Testis (tissue), 5 donors: ENCODE measurements around the gene PPM1A. TPM values are rescaled to one million over a fixed set of nuclear protein-coding genes. Genes with fewer than 3 reads are reported as not detected.

ENCODE experiments used
- DNase-seq: peaks from one replicate; pipeline ENCODE4 v3.0.0-alpha.2; 2019
- H3K27ac ChIP-seq, 2 donors: fragments of 200-600 bp; sonication (generic); one replicate each; pipeline ENCODE4 v1.5.1; 2019
- H3K27me3 ChIP-seq: fragments of 200-600 bp; sonication (generic); one replicate; pipeline ENCODE4 v1.5.1; 2019
- H3K36me3 ChIP-seq: fragments of 200-600 bp; sonication (generic); one replicate; pipeline ENCODE4 v1.5.1; 2017; ENCODE audit warnings: low read depth; ENCODE audit errors: missing control alignments
- H3K4me1 ChIP-seq: fragments of 200-600 bp; sonication (generic); one replicate; pipeline ENCODE4 v1.5.1; 2019
- H3K4me3 ChIP-seq, 2 donors: fragments of 200-600 bp; sonication (generic); one replicate each; pipeline ENCODE4 v1.5.1; 2017 to 2019
- H3K9me3 ChIP-seq: fragments of 200-600 bp; sonication (generic); one replicate; pipeline ENCODE4 v1.5.1; 2017
- POLR2A ChIP-seq: fragments of 450-650 bp; IDR thresholded peaks from one replicate; pipeline ENCODE4 v1.6.1; 2017; ENCODE audit warnings: antibody characterized with exemption, mild to moderate bottlenecking, moderate library complexity
- WGBS, 2 donors: methylation state at CpG; one replicate each; pipeline ENCODE4 v1.1.5; 2018; 5-methylcytosine and 5-hydroxymethylcytosine counted together
- intact Hi-C: fragments of 100-400 bp; cut with DNase I; formaldehyde crosslinking; loops from one replicate; pipeline ENCODE4 v1.15.1; 2023; ENCODE audit warnings: low total_unique reads
- long read RNA-seq, 2 donors: transcript quantifications; one replicate each; lab custom pipeline, GENCODE V29; 2026
- polyA plus RNA-seq: library from polyadenylated mRNA; stranded (reverse); fragments of 350-450 nt; fragmentation: Illumina TruSeq; extraction: RNeasy Lipid Tissue Mini Kit (QIAGEN cat#74804); gene quantifications from one replicate; pipeline ENCODE4 v1.2.3, GENCODE V29; 2014; ENCODE audit warnings: low read depth, low replicate concordance; ENCODE audit not compliant: insufficient read depth
- total RNA-seq, 2 donors: library from RNA; depleted of rRNA; stranded (reverse); fragments of >200 nt; gene quantifications; one replicate each; pipeline ENCODE4 v1.2.3, GENCODE V29; 2016
- TF ChIP-seq, protein P1 (sequence below), 3 experiments: fragments of 450-650 bp in 2 of 3; fragments of 200-600 bp in 1 of 3; sonication (generic) in 1 of 3; IDR thresholded peaks; one replicate each; pipeline ENCODE4 v1.5.1; 2016 to 2019; ENCODE audit warnings: antibody characterized with exemption in 3 of 3, mild to moderate bottlenecking in 2 of 3, moderate library complexity in 1 of 3

PPM1A gene
- total RNA-seq = 10 to 100 TPM; 73.0 to 91.1 TPM
- polyA plus RNA-seq = 146 TPM
- long read RNA-seq, donor 1, full-length matches to known transcripts = 10 of 10 reads
- long read RNA-seq, donor 1, partial matches to known transcripts = 0 of 10 reads
- long read RNA-seq, donor 1, other reads (novel, unspliced or antisense) = 0 of 10 reads
- long read RNA-seq, donor 2, full-length matches to known transcripts = 12 of 12 reads
- long read RNA-seq, donor 2, partial matches to known transcripts = 0 of 12 reads
- long read RNA-seq, donor 2, other reads (novel, unspliced or antisense) = 0 of 12 reads

DNA sequence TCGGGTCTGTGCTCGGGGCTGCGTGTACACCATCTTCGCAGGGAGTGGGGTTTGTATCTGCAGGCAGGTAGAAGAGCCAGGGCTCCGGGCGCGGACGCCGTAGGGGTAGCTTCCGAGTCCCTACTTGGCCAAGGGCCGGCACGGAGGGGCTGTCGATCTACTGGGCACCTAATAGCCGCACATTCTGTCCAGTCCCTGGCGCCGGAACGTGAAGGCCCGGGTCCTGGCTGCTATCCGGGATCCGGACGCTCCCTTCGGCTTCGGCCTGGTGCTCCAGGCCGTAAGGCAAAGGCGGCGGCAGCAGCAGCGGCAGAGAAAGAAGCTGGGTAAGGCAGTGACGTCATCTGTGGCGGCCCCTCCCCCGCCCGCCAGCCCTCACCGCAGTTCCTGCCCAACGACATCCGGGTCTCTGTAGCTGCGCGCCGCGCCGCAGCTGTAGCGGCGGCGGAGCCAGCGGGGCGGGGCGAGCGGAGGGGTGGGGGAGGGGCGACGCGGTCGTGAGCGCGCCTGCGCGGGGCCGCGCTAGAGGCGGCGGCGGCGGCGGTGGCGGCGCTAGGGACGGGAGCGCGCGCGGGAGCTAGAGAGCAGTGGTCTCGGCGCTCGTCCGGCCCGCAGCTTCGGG lies at the start of gene PPM1A:
Gene PPM1A (plus strand): TSS at position 525 of the 622 bp plus-strand sequence. CDS start 33,483 bp downstream, outside the sequence.
- Histone ChIP-seq H3K4me3 (peak within 1 kb of the TSS; percentile 81 to 96), H3K4me1 (peaks cover 6% of the 10 kb centered on the region), H3K27me3 (no peaks in the 10 kb centered on the region), H3K27ac (peak within 1 kb of the TSS; percentile 99 to 100), H3K36me3 (no peaks in the 10 kb centered on the region), H3K9me3 (no peaks in the 10 kb centered on the region)
- DNase-seq = peak; percentile 97
- intact Hi-C loops = no loop called here
- TF ChIP-seq, protein P1, sequence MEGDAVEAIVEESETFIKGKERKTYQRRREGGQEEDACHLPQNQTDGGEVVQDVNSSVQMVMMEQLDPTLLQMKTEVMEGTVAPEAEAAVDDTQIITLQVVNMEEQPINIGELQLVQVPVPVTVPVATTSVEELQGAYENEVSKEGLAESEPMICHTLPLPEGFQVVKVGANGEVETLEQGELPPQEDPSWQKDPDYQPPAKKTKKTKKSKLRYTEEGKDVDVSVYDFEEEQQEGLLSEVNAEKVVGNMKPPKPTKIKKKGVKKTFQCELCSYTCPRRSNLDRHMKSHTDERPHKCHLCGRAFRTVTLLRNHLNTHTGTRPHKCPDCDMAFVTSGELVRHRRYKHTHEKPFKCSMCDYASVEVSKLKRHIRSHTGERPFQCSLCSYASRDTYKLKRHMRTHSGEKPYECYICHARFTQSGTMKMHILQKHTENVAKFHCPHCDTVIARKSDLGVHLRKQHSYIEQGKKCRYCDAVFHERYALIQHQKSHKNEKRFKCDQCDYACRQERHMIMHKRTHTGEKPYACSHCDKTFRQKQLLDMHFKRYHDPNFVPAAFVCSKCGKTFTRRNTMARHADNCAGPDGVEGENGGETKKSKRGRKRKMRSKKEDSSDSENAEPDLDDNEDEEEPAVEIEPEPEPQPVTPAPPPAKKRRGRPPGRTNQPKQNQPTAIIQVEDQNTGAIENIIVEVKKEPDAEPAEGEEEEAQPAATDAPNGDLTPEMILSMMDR (IDR thresholded peaks at IDR 0.05) = no peak
- TF ChIP-seq POLR2A = peak; percentile 75
- 0% methylated on average over 17 to 72 of the region's 74 CpGs for WGBS, 2 donors

DNA sequence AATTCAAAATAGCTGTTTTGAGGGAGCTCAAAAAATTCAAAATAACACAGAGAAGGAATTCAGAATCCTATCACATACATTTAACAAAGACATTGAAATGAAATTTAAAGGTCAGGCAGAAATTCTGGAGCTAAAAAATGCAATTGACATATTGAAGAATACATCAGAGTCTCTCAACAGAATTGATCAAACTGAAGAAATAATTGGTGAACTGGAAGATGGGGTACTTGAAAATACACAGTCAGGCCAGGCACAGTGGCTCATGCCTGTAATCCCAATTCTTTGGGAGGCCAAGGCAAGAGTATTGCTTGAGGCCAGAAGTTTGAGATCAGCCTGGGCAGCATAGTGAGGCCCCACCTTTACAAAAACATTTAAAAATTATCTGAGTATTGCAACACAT lies 49.7 kb upstream of the PPM1A start:
- no peaks in the 10 kb centered on the region for H3K27me3 ChIP-seq
- H3K27ac ChIP-seq = no peak overlapping the region
- intact Hi-C loops = no loop called here
- H3K4me1 ChIP-seq = peaks cover 3% of the 10 kb centered on the region
- no peak for TF ChIP-seq POLR2A
- TF ChIP-seq, protein P1 (IDR thresholded peaks at IDR 0.05) = no peak
- H3K9me3 ChIP-seq = no peaks in the 10 kb centered on the region
- no peak overlapping the region for H3K4me3 ChIP-seq
- H3K36me3 ChIP-seq = no peaks in the 10 kb centered on the region
- DNase-seq = no peak

DNA sequence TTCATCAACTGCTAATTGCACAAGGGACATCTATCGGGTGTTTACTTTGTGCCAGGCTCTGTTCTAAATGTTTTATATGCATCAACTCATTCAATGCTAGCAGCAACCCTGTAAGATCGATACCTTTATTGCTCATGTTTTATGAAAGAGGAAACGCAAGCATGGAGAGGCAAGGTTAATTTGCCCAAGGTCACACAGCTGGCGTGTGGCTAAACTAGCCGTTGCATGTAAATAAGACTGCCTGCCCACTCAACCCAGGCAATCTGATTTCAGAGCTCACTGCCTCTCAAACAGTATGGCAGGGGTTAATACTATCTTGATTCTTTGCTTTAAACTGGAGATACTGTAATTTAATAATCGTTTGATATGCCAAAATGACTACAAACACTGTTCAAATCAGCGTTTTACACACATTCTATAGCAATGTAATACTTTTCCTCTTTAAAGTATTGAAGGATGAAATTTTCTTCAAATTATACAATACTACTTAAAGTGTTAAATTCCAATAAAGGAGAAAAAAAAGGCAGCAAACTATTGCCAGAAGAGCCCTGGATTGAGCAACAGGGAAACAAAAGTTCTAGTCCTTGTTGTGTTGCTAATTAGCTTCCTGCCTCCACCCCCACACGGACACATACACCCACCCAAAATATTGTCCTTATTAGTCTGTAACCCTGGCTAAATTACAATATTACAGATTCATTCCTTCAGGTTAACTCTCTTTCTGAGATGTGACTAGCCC lies 44.7 kb upstream of the PPM1A start:
- Histone ChIP-seq H3K4me1 (peaks cover 3% of the 10 kb centered on the region), H3K36me3 (no peaks in the 10 kb centered on the region), H3K9me3 (no peaks in the 10 kb centered on the region), H3K27ac (no peak overlapping the region), H3K4me3 (no peak overlapping the region), H3K27me3 (no peaks in the 10 kb centered on the region)
- no peak for DNase-seq
- intact Hi-C loops = no loop called here
- TF ChIP-seq, protein P1 (IDR thresholded peaks at IDR 0.05) = no peak
- no peak for TF ChIP-seq POLR2A
- WGBS, 2 donors = 31 to 37% methylated on average over 8 of the region's 8 CpGs

DNA sequence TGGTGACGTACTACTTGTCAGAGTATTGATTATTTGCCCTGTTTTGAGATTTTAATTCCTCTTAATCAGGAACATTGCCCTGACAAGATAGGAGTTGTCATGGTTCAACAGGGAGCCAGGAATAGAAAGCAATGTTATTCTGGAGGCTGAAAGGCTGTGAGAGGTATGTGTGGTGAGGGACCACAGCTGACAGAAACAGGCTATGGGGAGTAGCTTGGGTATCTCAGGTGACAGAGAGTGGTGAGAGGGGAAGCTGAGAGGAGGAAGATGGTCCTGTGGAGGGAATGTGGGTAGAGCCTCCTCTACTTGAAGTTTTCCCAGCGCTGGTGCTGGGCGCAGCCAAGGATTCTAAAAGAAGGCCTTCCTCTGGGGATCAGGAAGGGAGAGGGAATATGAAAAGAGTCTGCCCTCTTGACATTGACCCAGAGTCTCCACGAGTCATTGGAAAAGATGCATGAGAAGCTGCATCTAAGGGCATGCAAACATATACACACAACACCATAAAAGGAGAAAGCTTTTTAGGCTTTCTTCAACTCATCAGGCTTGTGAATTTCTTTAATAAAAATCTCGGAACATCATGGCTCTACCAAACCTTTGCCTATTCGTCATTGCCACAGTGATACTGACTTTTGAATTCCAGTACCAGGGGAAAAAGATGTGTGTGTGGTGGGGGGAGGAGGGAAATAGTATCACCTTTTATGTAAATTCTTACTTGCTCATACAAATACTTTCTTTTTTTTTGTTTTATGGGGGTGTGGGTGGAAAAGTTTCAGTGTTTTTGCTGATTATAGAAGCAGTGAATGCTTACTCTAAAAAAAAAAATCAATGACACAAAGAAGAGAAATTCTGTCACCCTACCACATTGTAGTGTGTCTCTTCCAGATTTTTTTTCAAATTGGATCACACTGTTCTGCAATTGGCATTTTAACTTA lies 43.9 kb upstream of the PPM1A start:
- intact Hi-C loops = no loop called here
- 52 to 61% methylated on average over 6 of the region's 6 CpGs for WGBS, 2 donors
- TF ChIP-seq, protein P1 (IDR thresholded peaks at IDR 0.05) = no peak
- TF ChIP-seq POLR2A = no peak

More for the DNA sequence above, 43.9 kb upstream of the PPM1A start:
- H3K36me3 ChIP-seq = no peaks in the 10 kb centered on the region
- H3K4me1 ChIP-seq = peaks cover 3% of the 10 kb centered on the region
- H3K27me3 ChIP-seq = no peaks in the 10 kb centered on the region
- H3K27ac ChIP-seq = no peak overlapping the region
- H3K9me3 ChIP-seq = no peaks in the 10 kb centered on the region
- no peak overlapping the region for H3K4me3 ChIP-seq
- DNase-seq = no peak
